Subcutaneous adipose tissue (tissue), 4 donors: ENCODE results near the gene ARL14EP. TPM values are rescaled to one million over a fixed set of nuclear protein-coding genes. Genes with fewer than 3 reads are reported as not detected.

ENCODE experiments used
- CTCF ChIP-seq: fragments of 450-650 bp; IDR thresholded peaks from one replicate; pipeline ENCODE4 v1.5.1; 2016; ENCODE audit warnings: low read depth, mild to moderate bottlenecking, control low read depth, antibody characterized with exemption, moderate library complexity
- total RNA-seq, 4 donors: library from RNA; depleted of rRNA; stranded (reverse); fragments of >200 nt; gene quantifications; one replicate each; pipeline ENCODE4 v1.1.0, GENCODE V29; 2016

The ARL14EP gene
- total RNA-seq = 10 to 100 TPM; 16.0 to 28.0 (median 21.9) TPM

- TF ChIP-seq CTCF = no peak
Measured at GRCh38 chr11:30322826-30323710, at the start of gene ARL14EP. Gene ARL14EP, plus strand, starts transcription at chr11:30323104. Its CDS starts 7,845 bp downstream, at chr11:30330949.

GRCh38 chr11:30277176-30277575, 45.7 kb upstream of the ARL14EP start:
- no peak for TF ChIP-seq CTCF

- TF ChIP-seq CTCF = no peak
Measured at GRCh38 chr11:30279796-30280195, 43.1 kb upstream of the ARL14EP start.

GRCh38 chr11:30281476-30282288, 41.2 kb upstream of the ARL14EP start:
- TF ChIP-seq CTCF = no peak

GRCh38 chr11:30282289-30282631, 40.6 kb upstream of the ARL14EP start:
- TF ChIP-seq CTCF = no peak

GRCh38 chr11:30284836-30285235, 38.1 kb upstream of the ARL14EP start:
- no peak for TF ChIP-seq CTCF
